C4-2B (cell line): ENCODE data around the gene SVOP.

ENCODE experiments used
- H3K27ac ChIP-seq: fragments of 450-650 bp; 2 replicates; pipeline ENCODE4 v1.5.1; 2017
- ZFX ChIP-seq: fragments of 450-650 bp; IDR thresholded peaks from 2 replicates; pipeline ENCODE4 v1.6.1; 2017
- TF ChIP-seq, protein P1 (sequence below): fragments of 450-650 bp; conservative IDR thresholded peaks from 2 replicates; pipeline ENCODE4 v1.5.1; 2017; ENCODE audit warnings: mild to moderate bottlenecking

SVOP gene

DNA sequence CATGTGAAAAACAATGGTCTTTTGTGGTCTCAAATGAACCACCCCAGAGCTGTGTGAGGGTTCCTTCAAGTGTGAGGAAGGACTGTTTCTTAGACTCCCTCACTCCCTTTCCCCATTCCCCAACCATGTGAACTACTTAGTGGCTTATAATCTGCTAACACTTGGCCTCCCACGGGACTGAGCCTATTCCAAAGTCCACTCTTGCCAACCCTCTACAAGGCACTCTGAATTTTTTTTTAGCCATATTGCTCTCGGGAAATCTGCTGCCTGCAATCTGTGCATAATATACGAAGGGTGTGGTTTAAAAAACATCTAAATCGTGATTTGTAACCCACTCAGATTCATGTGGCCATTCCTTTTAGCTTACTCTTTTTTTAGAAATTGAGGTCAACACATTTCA lies 2.6 kb downstream of the SVOP start:
- H3K27ac ChIP-seq = no peak overlapping the region
- TF ChIP-seq, protein P1, sequence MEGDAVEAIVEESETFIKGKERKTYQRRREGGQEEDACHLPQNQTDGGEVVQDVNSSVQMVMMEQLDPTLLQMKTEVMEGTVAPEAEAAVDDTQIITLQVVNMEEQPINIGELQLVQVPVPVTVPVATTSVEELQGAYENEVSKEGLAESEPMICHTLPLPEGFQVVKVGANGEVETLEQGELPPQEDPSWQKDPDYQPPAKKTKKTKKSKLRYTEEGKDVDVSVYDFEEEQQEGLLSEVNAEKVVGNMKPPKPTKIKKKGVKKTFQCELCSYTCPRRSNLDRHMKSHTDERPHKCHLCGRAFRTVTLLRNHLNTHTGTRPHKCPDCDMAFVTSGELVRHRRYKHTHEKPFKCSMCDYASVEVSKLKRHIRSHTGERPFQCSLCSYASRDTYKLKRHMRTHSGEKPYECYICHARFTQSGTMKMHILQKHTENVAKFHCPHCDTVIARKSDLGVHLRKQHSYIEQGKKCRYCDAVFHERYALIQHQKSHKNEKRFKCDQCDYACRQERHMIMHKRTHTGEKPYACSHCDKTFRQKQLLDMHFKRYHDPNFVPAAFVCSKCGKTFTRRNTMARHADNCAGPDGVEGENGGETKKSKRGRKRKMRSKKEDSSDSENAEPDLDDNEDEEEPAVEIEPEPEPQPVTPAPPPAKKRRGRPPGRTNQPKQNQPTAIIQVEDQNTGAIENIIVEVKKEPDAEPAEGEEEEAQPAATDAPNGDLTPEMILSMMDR = no peak
- no peak for TF ChIP-seq ZFX

DNA sequence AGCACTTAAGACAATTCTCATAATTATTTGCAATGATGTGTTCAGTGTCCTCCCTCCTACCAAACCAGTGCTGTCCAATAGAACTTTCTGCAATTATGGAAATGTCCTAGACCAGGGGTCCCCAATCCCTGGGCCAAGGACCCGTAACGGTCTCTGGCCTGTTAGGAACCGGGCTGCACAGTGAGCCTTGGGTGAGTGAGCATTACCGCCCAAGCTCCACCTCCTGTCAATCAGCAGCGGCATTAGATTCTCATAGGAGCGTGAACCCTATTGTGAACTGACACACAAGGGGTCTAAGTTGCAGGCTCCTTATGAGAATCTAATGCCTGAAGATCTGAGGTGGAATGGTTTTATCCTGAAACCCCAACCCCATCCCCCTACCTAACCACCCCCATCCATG lies 3.9 kb downstream of the SVOP start:
- TF ChIP-seq ZFX = no peak
- TF ChIP-seq, protein P1 = no peak
- no peak overlapping the region for H3K27ac ChIP-seq

DNA sequence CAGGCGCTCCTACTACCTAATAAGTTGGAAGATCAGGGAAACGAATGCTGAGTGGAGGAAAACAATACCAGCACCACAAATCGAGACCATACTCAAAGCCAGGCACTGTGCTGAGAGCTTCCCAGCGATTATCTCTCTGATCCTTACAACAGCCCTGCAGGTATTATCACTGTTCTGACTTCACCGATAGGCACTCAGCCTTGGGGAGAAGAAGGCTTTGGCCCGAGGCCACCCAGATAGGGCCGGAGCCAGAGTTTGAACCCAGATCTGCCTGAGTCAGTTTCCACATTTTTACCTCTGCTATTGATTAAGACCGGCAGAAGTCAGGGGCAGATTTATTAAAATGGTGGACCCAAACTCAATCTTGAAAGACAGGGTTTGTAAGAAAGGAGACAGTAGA lies 4.9 kb downstream of the SVOP start:
- H3K27ac ChIP-seq = no peak overlapping the region
- TF ChIP-seq ZFX = no peak
- TF ChIP-seq, protein P1 = no peak

DNA sequence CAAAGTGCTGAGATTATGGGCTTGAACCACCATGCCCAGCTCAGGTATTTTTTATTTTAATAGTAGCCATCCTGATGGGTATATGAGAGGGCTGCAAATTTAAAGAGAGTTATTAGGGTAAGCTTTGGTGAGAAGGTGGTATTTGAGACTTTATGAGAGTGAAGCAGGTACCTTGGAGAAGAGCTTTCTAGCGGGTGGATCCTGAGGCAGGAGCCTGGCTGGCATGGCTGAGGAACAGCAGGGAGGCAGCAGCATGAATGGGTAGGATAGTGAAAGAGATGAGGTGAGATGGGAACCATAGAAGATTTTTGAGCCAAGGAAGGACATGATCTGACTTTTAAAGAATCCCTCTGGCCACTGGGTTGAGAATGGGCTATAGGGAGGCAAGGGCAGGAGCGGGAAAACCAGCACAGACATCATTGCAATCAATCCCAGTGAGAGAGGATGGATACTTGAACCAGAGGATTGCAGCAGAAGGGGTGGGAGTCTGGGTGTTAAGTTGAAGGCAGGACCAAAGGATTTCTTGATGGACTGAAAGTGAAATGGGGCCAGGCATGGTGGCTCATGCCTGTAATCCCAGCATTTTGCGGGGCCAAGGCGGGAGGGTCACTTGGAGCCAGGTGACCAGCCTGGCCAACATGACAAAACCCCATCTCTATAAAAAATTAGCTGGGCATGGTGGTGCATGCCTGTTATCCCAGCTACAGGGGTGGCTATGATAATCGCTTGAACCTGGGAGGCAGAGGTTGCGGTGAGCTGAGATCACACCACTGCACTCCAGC lies 5.7 kb downstream of the SVOP start:
- H3K27ac ChIP-seq = no peak overlapping the region
- TF ChIP-seq ZFX = no peak
- TF ChIP-seq, protein P1 = no peak

DNA sequence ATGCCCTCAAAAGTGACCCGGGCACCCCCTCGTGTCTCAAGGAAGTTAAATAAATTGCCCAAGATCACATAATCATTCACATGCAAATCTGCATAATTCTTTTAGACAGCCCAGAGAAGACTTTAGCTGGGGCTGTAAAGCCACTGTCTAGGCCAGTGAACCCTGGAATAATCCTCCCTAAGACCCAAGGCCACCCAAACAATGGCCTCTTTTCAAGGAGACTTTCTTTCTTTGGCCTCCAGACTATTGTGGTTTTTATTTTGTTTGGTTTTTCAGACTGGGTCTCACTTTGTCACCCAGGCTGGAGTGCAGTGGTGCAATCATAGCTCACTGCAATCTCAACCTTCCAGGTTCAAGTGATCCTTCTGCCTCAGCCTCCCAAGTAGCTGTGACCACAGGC lies 10.6 kb downstream of the SVOP start:
- H3K27ac ChIP-seq = no peak overlapping the region
- TF ChIP-seq, protein P1 = no peak
- no peak for TF ChIP-seq ZFX

DNA sequence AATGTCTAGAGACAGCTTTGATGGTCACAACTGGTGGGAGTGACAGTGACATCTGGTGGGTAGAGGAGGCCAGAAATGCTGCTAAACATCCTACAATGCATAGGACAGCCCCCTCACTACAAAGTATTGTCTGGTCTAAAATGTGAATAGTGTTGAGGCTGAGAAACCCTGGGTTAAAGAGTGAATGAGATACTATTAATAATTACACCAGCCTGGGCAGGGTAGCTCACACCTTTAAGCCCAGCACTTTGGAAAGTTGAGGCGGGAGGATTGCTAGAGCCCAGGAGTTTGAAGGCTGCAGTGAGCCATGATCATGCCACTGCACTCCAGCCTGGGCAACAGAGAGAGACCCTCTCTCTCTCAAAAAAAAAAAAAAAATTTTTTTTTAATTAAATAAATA lies 11.1 kb downstream of the SVOP start:
- no peak for TF ChIP-seq ZFX
- TF ChIP-seq, protein P1 = no peak
- H3K27ac ChIP-seq = no peak overlapping the region

DNA sequence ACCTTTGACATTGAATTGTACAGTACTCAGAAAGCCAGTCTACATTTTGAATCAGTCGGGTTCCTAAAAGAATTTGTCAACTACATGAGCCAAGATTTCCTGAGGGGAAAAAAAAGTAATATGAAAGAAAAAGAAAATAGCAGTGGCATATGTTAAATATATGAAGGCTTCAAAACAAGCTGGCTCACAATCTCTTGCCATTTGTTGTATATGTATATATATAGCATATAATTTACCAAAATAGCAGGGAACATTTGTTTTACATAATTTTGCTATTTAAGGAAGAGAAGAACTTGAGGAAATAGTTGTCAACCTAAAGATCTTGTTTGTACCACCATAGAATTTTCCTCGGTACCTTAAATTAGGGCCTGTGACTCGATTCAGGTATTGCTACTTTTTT lies 16.9 kb downstream of the SVOP start:
- no peak for TF ChIP-seq ZFX
- TF ChIP-seq, protein P1 = no peak

More for the DNA sequence above, 16.9 kb downstream of the SVOP start:
- no peak overlapping the region for H3K27ac ChIP-seq
